A204.1 (cell line): ENCODE results near the gene PPP5C.
"Not testable (repeated sequence)": the region's sequence is repeated elsewhere in the genome, so short reads cannot be mapped to it uniquely, and the experiment has no call there.

Source experiments
- FAIRE-seq: peaks from 2 replicates; lab custom pipeline; 2012; peaks lifted over from hg19 to GRCh38; lab: Jason Lieb, UNC

Gene PPP5C, protein sequence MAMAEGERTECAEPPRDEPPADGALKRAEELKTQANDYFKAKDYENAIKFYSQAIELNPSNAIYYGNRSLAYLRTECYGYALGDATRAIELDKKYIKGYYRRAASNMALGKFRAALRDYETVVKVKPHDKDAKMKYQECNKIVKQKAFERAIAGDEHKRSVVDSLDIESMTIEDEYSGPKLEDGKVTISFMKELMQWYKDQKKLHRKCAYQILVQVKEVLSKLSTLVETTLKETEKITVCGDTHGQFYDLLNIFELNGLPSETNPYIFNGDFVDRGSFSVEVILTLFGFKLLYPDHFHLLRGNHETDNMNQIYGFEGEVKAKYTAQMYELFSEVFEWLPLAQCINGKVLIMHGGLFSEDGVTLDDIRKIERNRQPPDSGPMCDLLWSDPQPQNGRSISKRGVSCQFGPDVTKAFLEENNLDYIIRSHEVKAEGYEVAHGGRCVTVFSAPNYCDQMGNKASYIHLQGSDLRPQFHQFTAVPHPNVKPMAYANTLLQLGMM

GRCh38 chr19:46346821-46347571 lies at the start of gene PPP5C:
Gene PPP5C (plus strand): TSS chr19:46347087. CDS start chr19:46347097, 10 bp downstream.
- FAIRE-seq = no peak

DNA sequence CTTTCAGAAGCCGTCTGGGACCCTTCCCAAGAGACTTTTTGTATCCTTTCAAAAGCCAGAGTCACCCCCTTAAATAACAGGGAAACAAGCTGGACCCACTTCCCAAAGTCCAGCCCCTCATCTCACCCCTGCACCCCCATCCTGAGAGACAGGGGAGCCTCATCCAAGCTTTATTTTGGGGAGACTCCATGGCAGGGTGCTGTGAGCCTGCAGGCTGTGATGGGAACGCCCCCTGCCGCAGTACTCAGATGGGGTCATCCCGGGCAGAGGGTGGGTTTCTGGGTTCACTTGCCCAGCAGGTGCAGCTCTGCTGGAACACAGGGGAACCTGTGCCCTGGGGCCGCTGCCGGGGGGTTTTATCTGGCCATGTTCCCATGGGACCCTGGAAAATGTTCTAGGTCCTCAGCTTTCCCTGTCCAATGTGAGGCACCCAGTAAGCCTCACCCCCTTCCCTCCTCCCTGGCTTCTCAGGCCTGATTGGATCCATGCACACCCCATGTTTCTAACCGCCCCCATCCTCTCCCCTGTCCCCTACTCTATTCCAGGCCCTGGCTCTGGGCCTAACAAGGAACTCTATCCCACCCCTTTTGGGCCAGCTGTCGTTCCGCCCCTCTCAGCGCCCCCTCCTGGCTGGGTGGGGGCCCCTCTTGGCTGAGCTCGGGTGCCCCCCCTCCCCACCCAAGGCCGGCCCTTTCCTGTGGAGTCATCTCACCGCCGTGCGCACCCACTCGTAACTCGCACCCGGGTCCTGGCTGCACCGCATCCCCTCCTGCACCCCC lies 49.0 kb upstream of the PPP5C start:
- no peak for FAIRE-seq

DNA sequence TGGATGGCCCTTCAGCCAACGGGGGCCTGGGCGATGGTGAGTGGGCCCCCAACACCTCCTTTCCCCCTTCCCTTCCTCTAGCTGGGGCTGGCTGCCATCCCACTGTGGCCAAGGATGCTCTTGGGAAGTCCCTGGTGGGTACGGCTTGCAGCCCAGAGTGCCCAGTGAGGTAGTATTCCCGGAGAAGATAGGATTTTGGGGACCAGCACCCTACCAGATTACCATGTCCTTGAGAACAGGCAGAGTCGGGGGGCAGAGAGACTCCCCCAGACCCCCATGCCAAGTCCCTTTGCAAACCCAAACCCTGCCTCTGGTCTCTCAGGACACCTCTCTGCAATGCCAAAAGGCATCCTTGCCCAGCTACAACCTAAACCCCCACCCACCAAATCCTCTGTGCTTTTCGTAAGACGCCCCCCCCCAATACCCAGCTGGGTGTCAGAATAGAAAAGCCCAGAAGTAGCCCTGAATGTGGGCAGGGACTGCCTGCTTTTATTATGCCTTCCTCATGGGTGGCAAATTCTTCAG lies 48.3 kb upstream of the PPP5C start:
- FAIRE-seq = no peak

GRCh38 chr19:46299004-46299509 lies 47.8 kb upstream of the PPP5C start:
- no peak for FAIRE-seq

DNA sequence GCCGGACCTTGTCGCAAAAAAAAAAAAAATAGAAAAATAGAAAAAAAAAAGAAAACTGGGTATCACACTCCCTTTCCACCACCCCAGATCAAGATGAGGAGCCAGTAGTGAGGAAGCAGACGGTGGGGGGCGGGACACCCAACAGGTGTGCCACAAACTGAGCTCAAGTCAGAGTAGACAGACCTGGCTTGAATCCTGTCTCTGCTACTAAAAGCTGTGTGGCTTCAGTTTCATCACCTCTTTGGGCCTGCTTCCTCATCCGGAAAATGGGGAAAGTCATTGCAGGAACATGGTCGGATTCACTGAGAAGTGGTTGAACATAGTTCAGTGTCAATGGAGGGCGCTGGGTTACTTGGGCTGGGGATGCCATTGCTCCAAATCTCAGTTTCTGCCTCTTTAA lies 47.2 kb upstream of the PPP5C start:
- FAIRE-seq = no peak

DNA sequence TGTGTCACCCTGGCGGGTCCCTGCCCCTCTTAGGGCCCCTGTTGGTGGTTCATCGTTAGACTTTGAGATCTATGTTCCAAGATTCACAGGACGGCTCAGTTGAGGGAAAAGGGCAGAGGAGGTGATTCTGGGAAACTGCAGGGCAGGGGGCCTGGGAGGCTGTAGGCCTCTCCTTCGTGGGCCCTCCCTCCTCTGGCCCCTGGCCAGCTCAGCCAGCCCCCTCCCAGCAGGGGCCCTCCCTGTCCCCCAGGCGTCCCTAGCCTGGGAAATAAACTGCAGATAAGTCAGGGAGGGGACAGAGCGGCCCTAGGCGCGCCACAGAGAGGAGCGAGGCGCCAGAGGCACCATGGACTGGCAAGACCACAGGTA lies 43.6 kb upstream of the PPP5C start:
- no peak for FAIRE-seq

DNA sequence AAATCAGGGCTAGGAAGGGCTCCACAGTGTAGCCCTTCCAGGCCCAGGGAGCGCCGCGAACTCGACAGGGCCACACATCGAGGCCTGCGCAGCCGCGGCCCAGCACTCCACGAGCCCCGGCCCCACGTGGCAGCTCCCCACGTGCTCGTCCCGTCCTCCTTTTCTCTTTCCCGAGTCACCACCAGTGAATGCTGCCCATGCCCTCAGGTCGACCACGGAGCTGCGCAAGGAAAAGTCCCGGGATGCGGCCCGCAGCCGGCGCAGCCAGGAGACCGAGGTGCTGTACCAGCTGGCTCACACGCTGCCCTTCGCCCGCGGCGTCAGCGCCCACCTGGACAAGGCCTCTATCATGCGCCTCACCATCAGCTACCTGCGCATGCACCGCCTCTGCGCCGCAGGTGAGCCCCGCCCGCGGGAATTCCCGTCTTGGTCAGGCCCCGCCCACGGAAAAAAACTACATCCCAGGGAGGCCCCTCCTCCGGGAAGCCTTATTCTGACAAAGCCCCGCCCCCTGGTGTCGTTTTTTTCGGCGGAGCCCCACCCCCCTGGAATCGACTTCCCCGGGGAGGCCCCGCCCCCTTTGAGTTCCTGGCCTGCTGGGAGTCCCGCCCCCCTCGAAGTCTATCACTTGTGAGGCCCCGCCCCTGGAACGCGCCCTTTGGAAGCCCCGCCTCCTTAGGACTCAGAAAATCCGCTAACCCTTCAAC lies 43.0 kb upstream of the PPP5C start:
- no peak for FAIRE-seq

- no peak for FAIRE-seq
These were observed 40.4 kb upstream of the PPP5C start for GRCh38 chr19:46306501-46306900.

GRCh38 chr19:46308510-46308909 lies 38.4 kb upstream of the PPP5C start:
- no peak for FAIRE-seq

- no peak for FAIRE-seq
These were observed 37.8 kb upstream of the PPP5C start for GRCh38 chr19:46309056-46309455.

- FAIRE-seq = no peak
These were observed 35.4 kb upstream of the PPP5C start for GRCh38 chr19:46311444-46311843.

DNA sequence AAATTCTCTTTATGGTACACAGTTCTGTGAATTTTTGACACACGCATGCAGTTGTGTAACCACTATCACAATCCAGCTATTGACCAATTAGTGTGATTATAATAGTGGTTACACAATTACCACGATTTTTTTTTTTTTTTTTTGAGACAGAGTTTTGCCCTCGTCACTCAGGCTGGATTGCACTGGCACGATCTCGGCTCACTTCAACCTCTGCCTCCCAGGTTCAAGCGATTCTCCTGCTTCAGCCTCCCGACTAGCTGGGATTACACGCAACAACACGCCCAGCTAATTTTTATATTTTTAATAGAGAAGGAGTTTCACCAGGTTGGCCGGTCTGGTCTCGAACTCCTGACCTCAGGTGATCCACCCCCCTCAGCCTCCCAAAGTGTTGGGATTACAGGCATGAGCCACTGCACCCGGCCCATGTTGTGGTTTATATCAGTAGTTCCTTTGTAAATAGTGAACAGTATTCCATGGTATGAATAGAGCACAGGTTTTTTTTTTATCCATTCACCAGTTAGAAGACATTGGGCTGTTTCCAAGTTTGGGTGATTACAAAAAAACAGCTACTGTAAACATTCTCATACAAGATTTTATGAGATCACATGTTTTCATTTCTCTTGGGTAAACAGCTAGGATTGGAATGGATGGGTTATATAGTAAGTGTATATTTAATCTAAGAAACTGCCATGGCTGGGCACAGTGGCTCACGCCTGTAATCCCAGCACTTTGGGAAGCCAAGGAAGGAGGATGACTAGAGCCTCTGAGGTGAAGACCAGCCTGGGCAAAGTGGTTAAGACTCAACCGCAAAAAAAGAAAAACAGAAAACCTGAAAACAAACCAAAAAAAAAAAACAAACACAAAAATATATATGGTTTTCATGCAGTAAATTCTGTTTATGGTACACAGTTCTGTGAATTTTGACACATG lies 33.1 kb upstream of the PPP5C start:
- FAIRE-seq = not testable (repeated sequence)

GRCh38 chr19:46317339-46317738 lies 29.5 kb upstream of the PPP5C start:
- FAIRE-seq = no peak

GRCh38 chr19:46319613-46320012 lies 27.3 kb upstream of the PPP5C start:
- no peak for FAIRE-seq

DNA sequence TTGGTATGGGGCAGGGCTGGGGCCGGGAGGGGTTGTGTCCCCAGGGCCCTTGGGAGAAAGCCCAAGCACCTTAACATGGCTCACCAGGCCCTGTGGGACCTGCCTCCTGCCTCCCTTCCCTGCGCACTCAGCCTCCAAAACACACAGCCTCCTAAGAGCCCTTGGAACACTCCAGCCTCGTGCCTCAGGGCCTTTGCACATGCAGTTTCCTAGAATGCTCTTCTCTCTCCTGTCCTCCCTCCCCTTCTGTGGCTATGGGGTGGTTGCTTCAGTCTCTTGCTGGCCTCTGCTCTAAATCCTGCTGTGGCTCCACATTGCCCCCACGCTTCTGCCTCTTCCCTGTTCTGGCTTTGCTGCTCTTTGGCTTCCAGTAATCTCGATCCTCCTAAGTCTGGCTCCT lies 26.3 kb upstream of the PPP5C start:
- no peak for FAIRE-seq

- FAIRE-seq = no peak
These were observed 25.2 kb upstream of the PPP5C start for GRCh38 chr19:46321653-46322052.

DNA sequence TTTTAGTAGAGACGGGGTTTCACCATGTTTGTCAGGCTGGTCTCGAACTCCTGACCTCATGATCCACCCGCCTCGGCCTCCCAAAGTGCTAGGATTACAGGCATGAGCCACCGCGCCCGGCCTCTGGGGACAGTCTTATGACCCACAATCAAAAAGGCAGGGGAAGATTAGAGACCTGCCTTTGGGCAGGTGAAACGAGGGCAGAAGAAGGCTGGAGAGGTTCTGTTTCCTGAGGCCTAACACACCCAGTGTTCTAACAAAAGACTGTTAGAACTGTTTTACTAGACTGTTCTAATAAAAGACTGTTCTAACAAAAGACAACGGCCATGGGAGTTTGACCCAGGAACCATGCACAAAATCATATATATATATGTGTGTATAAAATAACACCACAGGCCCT lies 23.7 kb upstream of the PPP5C start:
- not testable (repeated sequence) for FAIRE-seq

DNA sequence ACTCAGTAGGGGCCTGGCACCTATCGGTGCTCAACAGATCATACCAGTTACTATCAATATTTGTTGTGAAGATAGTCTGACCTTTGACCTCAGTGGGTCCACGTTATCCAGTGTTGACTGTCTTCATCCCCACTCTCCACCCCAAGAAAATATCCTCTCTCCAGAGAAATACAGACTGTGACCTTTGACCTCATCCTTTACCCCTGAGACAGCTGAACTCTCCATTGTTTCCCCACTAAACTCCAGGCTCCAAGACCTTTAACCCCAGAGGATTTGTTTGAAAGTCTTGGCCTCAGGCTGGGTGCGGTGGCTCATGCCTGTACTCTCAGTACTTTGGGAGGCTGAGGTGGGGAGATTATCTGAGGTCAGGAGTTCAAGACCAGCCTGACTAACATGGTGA lies 22.6 kb upstream of the PPP5C start:
- no peak for FAIRE-seq

DNA sequence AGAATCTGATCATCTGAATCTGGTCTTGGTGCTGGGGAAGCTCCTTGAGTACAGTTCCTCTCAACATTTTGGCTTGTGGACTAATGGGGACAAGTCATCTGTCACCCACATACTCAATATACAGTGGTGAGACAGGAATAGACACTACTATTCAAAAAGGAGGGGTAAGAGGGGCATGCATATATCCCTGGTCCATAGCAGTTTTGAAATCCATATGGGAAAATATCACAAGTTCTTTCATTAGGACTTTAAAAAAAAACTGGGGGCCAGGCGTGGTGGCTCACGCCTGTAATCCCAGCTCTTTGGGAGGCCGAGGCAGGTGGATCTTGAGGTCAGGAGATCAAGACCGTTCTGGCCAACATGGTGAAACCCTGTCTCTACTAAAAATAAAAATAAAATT lies 20.3 kb upstream of the PPP5C start:
- FAIRE-seq = no peak

- FAIRE-seq = no peak
These were observed 18.8 kb upstream of the PPP5C start for GRCh38 chr19:46328079-46328478.
